Measurements from ENCODE around the gene NEDD8. TPM values are rescaled to one million over a fixed set of nuclear protein-coding genes. Genes with fewer than 3 reads are reported as not detected.

The NEDD8 gene
- total RNA-seq, 1 experiment from 2014 or later, result 214 TPM

- WGBS (ENCODE audit: extremely low coverage, insufficient read length, low lambda C conversion rate), result no CpG with 5 or more reads among the region's 8 CpGs
- H2AFZ ChIP-seq (ENCODE audit: low read length), result no peak overlapping the region
- no peak overlapping the region for H3K4me2 ChIP-seq (ENCODE audit: insufficient read depth, insufficient read length, low read length)
- no peak overlapping the region for H3K56ac ChIP-seq (ENCODE audit: insufficient read length, low read depth, low read length)
- no peak overlapping the region for H3K14ac ChIP-seq (ENCODE audit: insufficient read depth, low read length)
- no peaks in the 10 kb centered on the region for H3K23me2 ChIP-seq (ENCODE audit: insufficient read length, low read depth, low read length, poor library complexity, severe bottlenecking)
- no peak overlapping the region for H3K9ac ChIP-seq (ENCODE audit: extremely low read depth, insufficient read length, low read length)
- DNase-seq, result no peak
- no peak overlapping the region for H4K91ac ChIP-seq (ENCODE audit: insufficient read length, low read depth, low read length)
- no peak overlapping the region for H2AK5ac ChIP-seq (ENCODE audit: insufficient read length, low read length)
- Mint-ChIP-seq H3K4me3 (no peak overlapping the region), H3K4me1 (no peaks in the 10 kb centered on the region; a peak in 1 of 4 replicates), H3K27me3 (ENCODE audit: low read depth) (no peaks in the 10 kb centered on the region; the same call in none of the 2 replicates), H3K36me3 (ENCODE audit: insufficient read depth in 1 of 3, low read depth in 3 of 3) (no peaks in the 10 kb centered on the region), H3K27ac (peak overlapping the region in 2 of 3 experiments; percentile 44 to 65; a peak in 2 of 7 replicates), H3K9me3 (no peaks in the 10 kb centered on the region)
- H3K4ac ChIP-seq (ENCODE audit: low read depth, low read length), result no peak overlapping the region
- no peaks in the 10 kb centered on the region for H3K79me2 ChIP-seq (ENCODE audit: insufficient read depth, low read length)
- no peaks in the 10 kb centered on the region for H3K27me3 ChIP-seq (ENCODE audit: insufficient read depth, low read length)
- H2BK15ac ChIP-seq (ENCODE audit: low read depth, low read length), result no peak overlapping the region
- no peak overlapping the region for H3K18ac ChIP-seq (ENCODE audit: insufficient read length, low read depth, low read length)
- no peaks in the 10 kb centered on the region for H3K9me3 ChIP-seq (ENCODE audit: control insufficient read depth, low read depth, low read length)
- no peaks in the 10 kb centered on the region for H3K79me1 ChIP-seq (ENCODE audit: insufficient read depth, low read depth, low read length, poor library complexity, severe bottlenecking)
- no peak overlapping the region for H2BK120ac ChIP-seq (ENCODE audit: low read depth, low read length, poor library complexity, severe bottlenecking)
- H4K5ac ChIP-seq (ENCODE audit: insufficient read length, low read depth, low read length), result no peak overlapping the region
- no peak overlapping the region for H2BK12ac ChIP-seq (ENCODE audit: insufficient read length, low read depth, low read length)
- H4K20me1 ChIP-seq (ENCODE audit: control insufficient read depth, insufficient read depth, insufficient read length), result no peaks in the 10 kb centered on the region
- no peak overlapping the region for H2BK5ac ChIP-seq (ENCODE audit: insufficient read length, low read length)
- no peak overlapping the region for H4K8ac ChIP-seq (replicated peaks; ENCODE audit: insufficient read length, low read depth, low read length)
- no peaks in the 10 kb centered on the region for H3K4me1 ChIP-seq (ENCODE audit: insufficient read depth, low read length)
- no peak overlapping the region for H2BK20ac ChIP-seq (ENCODE audit: low read depth, low read length, poor library complexity, severe bottlenecking)
- no peak overlapping the region for H3K23ac ChIP-seq (ENCODE audit: insufficient read length, low read depth, low read length)
- no peak overlapping the region for H3T11ph ChIP-seq (ENCODE audit: low read length)
- H3K27ac ChIP-seq (ENCODE audit: insufficient read length, low read depth, low read length), result no peak overlapping the region
- no peak for TF ChIP-seq CTCF (conservative IDR thresholded peaks at IDR 0.05)
These were observed 23.3 kb upstream of the NEDD8 start for GRCh38 chr14:24255438-24255837.
